PC-9 (cell line): ENCODE measurements around the gene CCN6. TPM values are rescaled to one million over a fixed set of nuclear protein-coding genes. Genes with fewer than 3 reads are reported as not detected.
"Not testable (repeated sequence)": the region's sequence is repeated elsewhere in the genome, so short reads cannot be mapped to it uniquely, and the experiment has no call there.

Experiments
- BruUV-seq: library from RNA; stranded (reverse); fragments of 400-500 nt; replicated peaks from 2 replicates; lab custom pipeline; 2021; lab: Mats Ljungman, UMichigan
- CTCF ChIA-PET: fragments of 300-600 bp; sonication (Branson Sonifier 250); formaldehyde crosslinking; loops from one replicate; lab custom pipeline; 2022; ENCODE audit warnings: antibody characterized with exemption; lab: Charles Lee
- POLR2A ChIA-PET: fragments of 300-600 bp; sonication (Branson Sonifier 250); formaldehyde crosslinking; loops from one replicate; lab custom pipeline; 2022; ENCODE audit warnings: antibody characterized with exemption; ENCODE audit not compliant: unreplicated experiment; lab: Charles Lee
- DNase-seq, 2 experiments: peaks; one replicate each; pipeline versions ENCODE4 v3.0.0 to v3.0.0-alpha.2; 2015 to 2022; ENCODE audit warnings: mixed read lengths in 1 of 2
- H2AFZ ChIP-seq: fragments of 200-600 bp; sonication (generic); 2 replicates; pipeline ENCODE4 v1.8.1; 2017; ENCODE audit warnings: antibody characterized with exemption
- H3F3A ChIP-seq: fragments of 200-600 bp; sonication (generic); 2 replicates; pipeline ENCODE4 v1.8.1; 2017; ENCODE audit warnings: antibody characterized with exemption, mild to moderate bottlenecking, low read depth; ENCODE audit not compliant: insufficient read depth
- H3K27ac ChIP-seq: fragments of 200-600 bp; sonication (generic); 2 replicates; pipeline ENCODE4 v1.6.1; 2016; ENCODE audit warnings: mixed run types
- H3K27me3 ChIP-seq: fragments of 200-600 bp; sonication (generic); 2 replicates; pipeline ENCODE4 v1.6.1; 2016; ENCODE audit warnings: low read depth, mixed run types; ENCODE audit not compliant: insufficient read depth
- H3K36me3 ChIP-seq: fragments of 200-600 bp; sonication (generic); 2 replicates; pipeline ENCODE4 v1.6.1; 2016; ENCODE audit warnings: low read depth, mixed run types
- H3K4me1 ChIP-seq: fragments of 200-600 bp; sonication (generic); replicated peaks from 2 replicates; pipeline ENCODE4 v1.6.1; 2016; ENCODE audit warnings: mixed run types; ENCODE audit not compliant: insufficient read depth
- H3K4me2 ChIP-seq: fragments of 200-600 bp; sonication (generic); 2 replicates; pipeline ENCODE4 v1.6.1; 2017; ENCODE audit warnings: mixed run types
- H3K4me3 ChIP-seq: fragments of 200-600 bp; sonication (generic); 2 replicates; pipeline ENCODE4 v1.6.1; 2016; ENCODE audit warnings: mixed run types
- H3K79me2 ChIP-seq: fragments of 200-600 bp; sonication (generic); 2 replicates; pipeline ENCODE4 v1.6.1; 2017; ENCODE audit warnings: low read depth, mixed run types
- H3K9me2 ChIP-seq: fragments of 200-600 bp; sonication (generic); 2 replicates; pipeline ENCODE4 v1.8.1; 2017; ENCODE audit warnings: mild to moderate bottlenecking; ENCODE audit not compliant: insufficient read depth
- H3K9me3 ChIP-seq: fragments of 200-600 bp; sonication (generic); 2 replicates; pipeline ENCODE4 v1.8.1; 2016; ENCODE audit warnings: low read depth; ENCODE audit not compliant: insufficient read depth
- H4K20me1 ChIP-seq: fragments of 200-600 bp; sonication (generic); 2 replicates; pipeline ENCODE4 v1.8.1; 2017; ENCODE audit not compliant: insufficient read depth
- CTCF ChIP-seq: fragments of 200-600 bp; sonication (generic); conservative IDR thresholded peaks from 2 replicates; pipeline ENCODE4 v1.6.1; 2017; ENCODE audit warnings: mixed run types, antibody characterized with exemption, mild to moderate bottlenecking, moderate library complexity
- EZH2 ChIP-seq: fragments of 200-600 bp; sonication (generic); IDR thresholded peaks from 2 replicates; pipeline ENCODE4 v1.8.0; 2017; ENCODE audit warnings: antibody characterized with exemption, low read depth
- intact Hi-C: fragments of 100-400 bp; cut with micrococcal nuclease; formaldehyde crosslinking; loops from one replicate; pipeline ENCODE4 v1.10.0; 2022; ENCODE audit not compliant: unreplicated experiment
- total RNA-seq: library from RNA; stranded (reverse); gene quantifications from 2 replicates; pipeline ENCODE4 v1.2.3, GENCODE V29; 2021

The CCN6 gene
- total RNA-seq, 1 experiment from 2014 or later = not detected

- H3F3A ChIP-seq = no peaks in the 10 kb centered on the region; the same call in 1 of the 2 replicates
- no peaks in the 10 kb centered on the region for H4K20me1 ChIP-seq
- no peaks in the 10 kb centered on the region for H3K79me2 ChIP-seq
- BruUV-seq = no TSS peak
- no peaks in the 10 kb centered on the region for H3K9me3 ChIP-seq
- no peaks in the 10 kb centered on the region for H3K4me1 ChIP-seq
- no peak for TF ChIP-seq CTCF
- no peak for TF ChIP-seq EZH2
- CTCF ChIA-PET = no interaction called here
- H3K27ac ChIP-seq = no peak overlapping the region
- no peaks in the 10 kb centered on the region for H3K27me3 ChIP-seq
- no peaks in the 10 kb centered on the region for H3K9me2 ChIP-seq
- H3K4me3 ChIP-seq = no peak overlapping the region
- H2AFZ ChIP-seq = no peak overlapping the region
- no peaks in the 10 kb centered on the region for H3K36me3 ChIP-seq
- POLR2A ChIA-PET = interaction anchor here (0.7 kb wide), 1 partner anchor 1560 kb away, joined by 3 read pairs; no protein-coding TSS in a partner anchor
- no peak overlapping the region for H3K4me2 ChIP-seq
- DNase-seq = peak in 1 of 2 experiments; percentile 25
- intact Hi-C loops = no loop called here
These were observed 46.7 kb downstream of the CCN6 start for GRCh38 chr6:112100561-112100960.

- H3K4me1 ChIP-seq, H3K4me2 ChIP-seq, H3K79me2 ChIP-seq, POLR2A ChIA-PET, H3K9me2 ChIP-seq, H3K9me3 ChIP-seq, H2AFZ ChIP-seq, BruUV-seq, H3K4me3 ChIP-seq, H3K27me3 ChIP-seq, CTCF ChIA-PET, H3K27ac ChIP-seq, H4K20me1 ChIP-seq, intact Hi-C loops, DNase-seq: not testable (repeated sequence)
- H3F3A ChIP-seq = peaks cover 23% of the 10 kb centered on the region; the same call in 1 of the 2 replicates
- peaks cover 23% of the 10 kb centered on the region for H3K36me3 ChIP-seq
These were observed 52.1 kb downstream of the CCN6 start for GRCh38 chr6:112106026-112106425.

- Histone ChIP-seq H3K4me3 (no peak overlapping the region), H3F3A (peaks cover 23% of the 10 kb centered on the region; the same call in 1 of the 2 replicates), H3K9me2 (no peaks in the 10 kb centered on the region), H3K79me2 (no peaks in the 10 kb centered on the region), H3K27me3 (no peaks in the 10 kb centered on the region), H3K9me3 (no peaks in the 10 kb centered on the region), H3K36me3 (peaks cover 28% of the 10 kb centered on the region), H3K27ac (0 out of 2 replicates have a peak overlapping the region, but pooled peaks have one; percentile 2), H4K20me1 (no peaks in the 10 kb centered on the region), H3K4me1 (no peaks in the 10 kb centered on the region), H2AFZ (no peak overlapping the region), H3K4me2 (no peak overlapping the region)
- intact Hi-C loops = no loop called here
- peak in 1 of 2 experiments; percentile 35 for DNase-seq
- TF ChIP-seq CTCF = no peak
- no peak for TF ChIP-seq EZH2
- no TSS peak for BruUV-seq
- ChIA-PET POLR2A (no interaction called here), CTCF (no interaction called here)
These were observed 52.7 kb downstream of the CCN6 start for GRCh38 chr6:112106562-112106961.

- no peak overlapping the region for H3K4me2 ChIP-seq
- DNase-seq = no peak
- no TSS peak for BruUV-seq
- no peak for TF ChIP-seq EZH2
- TF ChIP-seq CTCF = no peak
- H3K9me2 ChIP-seq = no peaks in the 10 kb centered on the region
- no peak overlapping the region for H2AFZ ChIP-seq
- peaks cover 52% of the 10 kb centered on the region for H3K36me3 ChIP-seq
- H3K4me1 ChIP-seq = no peaks in the 10 kb centered on the region
- H3K79me2 ChIP-seq = no peaks in the 10 kb centered on the region
- ChIA-PET CTCF (no interaction called here), POLR2A (interaction anchor here (0.6 kb wide), 1 partner anchor 1256 kb away, joined by 18 read pairs; no protein-coding TSS in a partner anchor)
- no peaks in the 10 kb centered on the region for H3K9me3 ChIP-seq
- no peaks in the 10 kb centered on the region for H3K27me3 ChIP-seq
- H3K4me3 ChIP-seq = no peak overlapping the region
- intact Hi-C loops = no loop called here
- H4K20me1 ChIP-seq = 0 out of 2 replicates have a peak, but pooled peaks cover 3% of the 10 kb centered on the region
- H3K27ac ChIP-seq = 0 out of 2 replicates have a peak overlapping the region, but pooled peaks have one; percentile 4
- peaks cover 31% of the 10 kb centered on the region; the same call in 1 of the 2 replicates for H3F3A ChIP-seq
These were observed 55.4 kb downstream of the CCN6 start for GRCh38 chr6:112109262-112109661.
